CD4-positive, alpha-beta T cell (primary cell): ENCODE measurements around the gene NDRG3. TPM values are rescaled to one million over a fixed set of nuclear protein-coding genes. Genes with fewer than 3 reads are reported as not detected.

Experiments
- ATAC-seq: fragments of 200-7000 bp; cut with Tn5 transposase; one replicate; pipeline ENCODE4 v1.10.0; 2022; ENCODE audit warnings: mild to moderate bottlenecking; ENCODE audit not compliant: poor library complexity
- CTCF ChIA-PET: fragments of 350-600 bp; sonication (Branson Sonifier 250); formaldehyde crosslinking; loops from one replicate; lab custom pipeline; 2021; ENCODE audit warnings: antibody characterized with exemption, inconsistent platforms; lab: Charles Lee
- POLR2A ChIA-PET: fragments of 350-600 bp; sonication (Branson Sonifier 250); formaldehyde crosslinking; loops from one replicate; lab custom pipeline; 2021; ENCODE audit warnings: antibody characterized with exemption, inconsistent platforms; lab: Charles Lee
- DNase-seq, 14 experiments: peaks; one replicate each; pipeline ENCODE4 v3.0.0-alpha.2; 2013 to 2020; ENCODE audit warnings: mixed read lengths in 2 of 14
- H3K27ac ChIP-seq, 2 donors: one replicate each; pipeline versions ENCODE4 v1.5.1 to v1.7.0; 2013; ENCODE audit warnings: low read length in 2 of 2, low read depth in 1 of 2, mild to moderate bottlenecking in 1 of 2
- H3K27me3 ChIP-seq, 2 experiments: 1 replicate in 1 of 2; 2 replicates in 1 of 2; pipeline versions ENCODE4 v1.6.1 to v1.7.0; 2013; ENCODE audit warnings: low read length in 2 of 2, control low read depth in 1 of 2, mild to moderate bottlenecking in 1 of 2, moderate library complexity in 1 of 2; ENCODE audit not compliant: insufficient read depth in 2 of 2, control insufficient read depth in 1 of 2
- H3K36me3 ChIP-seq: one replicate; pipeline ENCODE4 v1.6.1; 2013; ENCODE audit warnings: low read length, control low read depth; ENCODE audit not compliant: insufficient read depth
- H3K4me1 ChIP-seq: one replicate; pipeline ENCODE4 v1.6.1; 2013; ENCODE audit warnings: low read length, control low read depth; ENCODE audit not compliant: insufficient read depth
- H3K4me3 ChIP-seq: one replicate; pipeline ENCODE4 v1.5.1; 2013; ENCODE audit warnings: mild to moderate bottlenecking, low read length, moderate library complexity
- H3K9me3 ChIP-seq, 2 experiments: 1 replicate in 1 of 2; 2 replicates in 1 of 2; pipeline versions ENCODE4 v1.6.1 to v1.7.0; 2013; ENCODE audit warnings: low read length in 2 of 2, mild to moderate bottlenecking in 2 of 2, control low read depth in 1 of 2, moderate library complexity in 1 of 2; ENCODE audit not compliant: control insufficient read depth in 1 of 2, insufficient read depth in 1 of 2
- H3K27ac Mint-ChIP-seq: one replicate; pipeline ENCODE4 v1.8.0; 2020; ENCODE audit warnings: mixed read lengths
- H3K27me3 Mint-ChIP-seq: one replicate; pipeline ENCODE4 v1.8.0; 2021; ENCODE audit warnings: mixed read lengths
- H3K36me3 Mint-ChIP-seq: one replicate; pipeline ENCODE4 v1.8.0; 2021; ENCODE audit warnings: low read depth, mixed read lengths
- H3K4me1 Mint-ChIP-seq: one replicate; pipeline ENCODE4 v1.8.0; 2021; ENCODE audit warnings: low read depth, mixed read lengths
- H3K4me3 Mint-ChIP-seq: one replicate; pipeline ENCODE4 v1.8.0; 2020; ENCODE audit warnings: mild to moderate bottlenecking, mixed read lengths
- H3K9me3 Mint-ChIP-seq: one replicate; pipeline ENCODE4 v1.8.0; 2020; ENCODE audit warnings: mixed read lengths
- CTCF ChIP-seq: fragments of 200-600 bp; IDR thresholded peaks from one replicate; pipeline ENCODE4 v1.8.0; 2022; ENCODE audit warnings: antibody characterized with exemption, mild to moderate bottlenecking
- intact Hi-C, 2 experiments: fragments of 100-400 bp; cut with DNase I in 1 of 2; cut with micrococcal nuclease in 1 of 2; formaldehyde crosslinking; loops; one replicate each; pipeline versions ENCODE4 v1.15.1 to v1.9.0; 2023 to 2025; cut with DNase I, micrococcal nuclease
- total RNA-seq, 174 experiments: library from RNA in 2 of 174; stranded (reverse) in 2 of 174; gene quantifications; one replicate each; pipeline ENCODE4 v1.2.3 and lab custom pipeline; 2021 to 2026

The NDRG3 gene
- total RNA-seq, 2 experiments from 2014 or later = 17.3 to 17.5 TPM

DNA sequence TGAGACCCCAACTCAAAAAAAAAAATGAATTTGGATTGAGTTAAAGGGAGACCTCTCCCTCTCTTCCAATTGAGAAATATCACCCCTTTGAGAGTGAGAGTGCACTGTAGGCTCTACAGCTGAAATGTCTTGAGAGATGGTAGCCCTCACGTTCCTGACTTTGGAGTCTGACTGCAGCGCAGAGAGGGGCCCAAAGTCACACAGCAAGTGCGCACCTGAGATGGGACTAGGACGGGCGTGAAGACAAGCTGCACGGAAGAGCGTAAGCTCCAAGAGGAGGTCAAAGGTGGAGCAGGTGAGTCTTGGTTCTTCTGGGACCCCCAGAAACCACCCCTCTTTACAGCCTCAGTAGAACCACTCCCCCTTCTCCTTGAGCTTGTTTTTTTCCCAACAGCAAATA, 100.5 kb downstream of the NDRG3 start:
- peaks cover 12% of the 10 kb centered on the region for H3K36me3 ChIP-seq
- H3K27me3 ChIP-seq = no peaks in the 10 kb centered on the region
- Mint-ChIP-seq H3K4me3 (peak overlapping the region; percentile 98), H3K27ac (peak overlapping the region; percentile 97), H3K9me3 (no peaks in the 10 kb centered on the region), H3K36me3 (peaks cover 42% of the 10 kb centered on the region), H3K4me1 (peaks cover 64% of the 10 kb centered on the region), H3K27me3 (no peaks in the 10 kb centered on the region)
- CTCF ChIA-PET = interaction anchor here (1.0 to 2.8 kb wide), 4 partner anchors 32 to 53 kb away, joined by 4 to 15 read pairs (median 5); partner anchors contain the start of gene RAB5IF
- POLR2A ChIA-PET = interaction anchor here (0.6 to 4.2 kb wide), 18 partner anchors 9 to 691 kb away, joined by 3 to 38 read pairs (median 3); partner anchors contain the start of genes DSN1, RAB5IF, SCAND1 and TGIF2
- H3K4me1 ChIP-seq = peaks cover 59% of the 10 kb centered on the region
- peak overlapping the region; percentile 79 for H3K4me3 ChIP-seq
- no peaks in the 10 kb centered on the region for H3K9me3 ChIP-seq
- DNase-seq = peak in 3 of 14 experiments; percentile 21 to 29 (median 24)
- intact Hi-C loops = loop anchor here (2.0 kb wide), 3 partner anchors 15 to 41 kb away; partner anchors contain the start of gene RAB5IF (in 1 of the 2)
- no peak for ATAC-seq
- no peak for TF ChIP-seq CTCF
- H3K27ac ChIP-seq = peak overlapping the region; percentile 64 to 69

DNA sequence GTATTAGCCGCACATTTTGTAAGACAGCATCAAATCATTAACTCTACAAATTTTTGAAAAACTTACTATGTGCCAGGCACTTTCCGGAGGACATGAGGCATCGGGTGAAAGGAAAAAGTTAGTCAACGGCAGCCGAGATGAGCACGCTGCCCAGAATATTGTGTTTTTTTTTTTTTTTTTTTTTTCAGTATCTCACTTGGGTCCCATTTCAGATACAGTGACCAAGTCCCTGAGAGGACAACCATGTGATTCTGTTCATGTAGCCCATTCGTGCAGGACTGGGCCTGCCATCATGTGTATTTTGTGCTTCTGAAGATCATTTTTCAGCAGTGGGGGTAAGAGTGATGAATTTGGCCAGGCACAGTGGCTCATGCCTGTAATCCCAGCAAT, 101.2 kb downstream of the NDRG3 start:
- Mint-ChIP-seq H3K36me3 (peaks cover 49% of the 10 kb centered on the region), H3K27me3 (no peaks in the 10 kb centered on the region), H3K27ac (peak overlapping the region; percentile 97), H3K4me3 (peak overlapping the region; percentile 98), H3K9me3 (no peaks in the 10 kb centered on the region), H3K4me1 (peaks cover 64% of the 10 kb centered on the region)
- TF ChIP-seq CTCF = no peak
- intact Hi-C loops = loop anchor here (1.0 to 2.0 kb wide), 4 partner anchors 14 to 40 kb away; partner anchors contain the start of gene RAB5IF (in 1 of the 2)
- peak; percentile 18 for ATAC-seq
- H3K4me1 ChIP-seq = peaks cover 59% of the 10 kb centered on the region
- peak overlapping the region; percentile 64 to 69 for H3K27ac ChIP-seq
- H3K4me3 ChIP-seq = peak overlapping the region; percentile 79
- H3K9me3 ChIP-seq = no peaks in the 10 kb centered on the region
- POLR2A ChIA-PET = interaction anchor here (0.6 to 4.2 kb wide), 14 partner anchors 8 to 110 kb away, joined by 3 to 38 read pairs (median 3); partner anchors contain the start of genes NDRG3, RAB5IF and TGIF2
- CTCF ChIA-PET = interaction anchor here (0.6 to 2.8 kb wide), 2 partner anchors 32 to 39 kb away, joined by 3 to 15 read pairs; partner anchors contain the start of gene RAB5IF
- peak in 3 of 14 experiments; percentile 36 to 47 (median 44) for DNase-seq
- peaks cover 18% of the 10 kb centered on the region for H3K36me3 ChIP-seq
- H3K27me3 ChIP-seq = no peaks in the 10 kb centered on the region

- ATAC-seq (peak; percentile 79), DNase-seq (peak; percentile 24 to 87 (median 54))
- Histone ChIP-seq H3K27me3 (no peaks in the 10 kb centered on the region), H3K27ac (peak overlapping the region; percentile 30 to 69), H3K4me3 (peak overlapping the region; percentile 79), H3K9me3 (no peaks in the 10 kb centered on the region), H3K36me3 (peaks cover 23% of the 10 kb centered on the region), H3K4me1 (peaks cover 59% of the 10 kb centered on the region)
- H3K4me1 Mint-ChIP-seq = peaks cover 64% of the 10 kb centered on the region
- intact Hi-C loops = loop anchor here (1.0 to 2.0 kb wide), 4 partner anchors 13 to 39 kb away; partner anchors contain the start of gene RAB5IF (in 1 of the 2)
- POLR2A ChIA-PET = interaction anchor here (0.6 to 4.2 kb wide), 12 partner anchors 10 to 102 kb away, joined by 3 to 38 read pairs (median 3); partner anchors contain the start of genes NDRG3, RAB5IF and TGIF2
- H3K9me3 Mint-ChIP-seq = no peaks in the 10 kb centered on the region
- no peak for TF ChIP-seq CTCF
- H3K36me3 Mint-ChIP-seq = peaks cover 54% of the 10 kb centered on the region
- H3K27me3 Mint-ChIP-seq = no peaks in the 10 kb centered on the region
- CTCF ChIA-PET = interaction anchor here (0.6 to 2.8 kb wide), 2 partner anchors 32 to 38 kb away, joined by 3 to 15 read pairs; partner anchors contain the start of gene RAB5IF
- peak overlapping the region; percentile 98 for H3K4me3 Mint-ChIP-seq
- peak overlapping the region; percentile 97 for H3K27ac Mint-ChIP-seq
Observed at GRCh38 chr20:36644032-36644705, 101.7 kb downstream of the NDRG3 start.
